Hepatocyte (in vitro differentiated cells): Measurements from ENCODE around the gene TEX30.

Experiments
- EZH2 ChIP-seq: fragments of 200-600 bp; sonication (generic); IDR thresholded peaks from 2 replicates; pipeline ENCODE4 v1.6.1; 2016; ENCODE audit warnings: antibody characterized with exemption, mild to moderate bottlenecking, borderline replicate concordance
- EZH2phosphoT487 ChIP-seq: fragments of 200-600 bp; sonication (generic); IDR thresholded peaks from one replicate; pipeline ENCODE4 v1.6.1; 2018; ENCODE audit warnings: antibody characterized with exemption, mild to moderate bottlenecking, low read depth, moderate library complexity; ENCODE audit not compliant: unreplicated experiment, severe bottlenecking
- TF ChIP-seq, protein P1 (sequence below): fragments of 200-600 bp; sonication (generic); IDR thresholded peaks from 2 replicates; pipeline ENCODE4 v1.5.1; 2016; ENCODE audit warnings: antibody characterized with exemption, mild to moderate bottlenecking; ENCODE audit not compliant: poor library complexity

DNA sequence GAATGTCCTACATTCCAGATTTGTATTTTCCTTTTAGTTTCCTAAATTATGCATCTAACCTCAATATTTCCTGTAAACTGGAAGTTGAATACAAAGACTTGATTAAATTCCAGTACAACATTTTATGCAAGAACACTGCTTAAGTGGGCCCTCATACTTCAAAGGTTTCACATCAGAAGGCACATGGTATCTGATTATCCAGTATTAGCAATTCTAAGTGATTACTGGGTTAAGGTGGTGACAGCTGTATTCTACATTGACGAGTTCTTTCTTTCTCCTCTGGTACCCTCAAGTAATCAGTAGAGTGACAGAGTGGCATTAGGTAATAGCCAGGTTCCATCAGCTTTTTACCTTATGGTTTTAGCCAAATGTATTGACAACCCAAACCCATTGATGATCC lies 43.7 kb upstream of the TEX30 start:
- TF ChIP-seq, protein P1, sequence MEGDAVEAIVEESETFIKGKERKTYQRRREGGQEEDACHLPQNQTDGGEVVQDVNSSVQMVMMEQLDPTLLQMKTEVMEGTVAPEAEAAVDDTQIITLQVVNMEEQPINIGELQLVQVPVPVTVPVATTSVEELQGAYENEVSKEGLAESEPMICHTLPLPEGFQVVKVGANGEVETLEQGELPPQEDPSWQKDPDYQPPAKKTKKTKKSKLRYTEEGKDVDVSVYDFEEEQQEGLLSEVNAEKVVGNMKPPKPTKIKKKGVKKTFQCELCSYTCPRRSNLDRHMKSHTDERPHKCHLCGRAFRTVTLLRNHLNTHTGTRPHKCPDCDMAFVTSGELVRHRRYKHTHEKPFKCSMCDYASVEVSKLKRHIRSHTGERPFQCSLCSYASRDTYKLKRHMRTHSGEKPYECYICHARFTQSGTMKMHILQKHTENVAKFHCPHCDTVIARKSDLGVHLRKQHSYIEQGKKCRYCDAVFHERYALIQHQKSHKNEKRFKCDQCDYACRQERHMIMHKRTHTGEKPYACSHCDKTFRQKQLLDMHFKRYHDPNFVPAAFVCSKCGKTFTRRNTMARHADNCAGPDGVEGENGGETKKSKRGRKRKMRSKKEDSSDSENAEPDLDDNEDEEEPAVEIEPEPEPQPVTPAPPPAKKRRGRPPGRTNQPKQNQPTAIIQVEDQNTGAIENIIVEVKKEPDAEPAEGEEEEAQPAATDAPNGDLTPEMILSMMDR = no peak
- TF ChIP-seq EZH2phosphoT487 (no peak), EZH2 (no peak)
